H9 (cell line): ENCODE results near the gene GCC2. TPM values are rescaled to one million over a fixed set of nuclear protein-coding genes. Genes with fewer than 3 reads are reported as not detected.

ENCODE experiments used
- DNase-seq: peaks from one replicate; pipeline ENCODE4 v3.0.0-alpha.2; 2017
- H2AFZ ChIP-seq: one replicate; pipeline ENCODE4 v1.6.1; 2013; ENCODE audit warnings: mild to moderate bottlenecking, low read length, control low read depth, moderate library complexity
- H2AK5ac ChIP-seq: 2 replicates; pipeline ENCODE4 v1.6.1; 2013; ENCODE audit warnings: low read length, control low read depth, mixed read lengths; ENCODE audit not compliant: insufficient read length
- H2BK120ac ChIP-seq: one replicate; pipeline ENCODE4 v1.6.1; 2013; ENCODE audit warnings: low read depth, mild to moderate bottlenecking, low read length, control low read depth, inconsistent platforms; ENCODE audit not compliant: poor library complexity, severe bottlenecking
- H2BK12ac ChIP-seq: 2 replicates; pipeline ENCODE4 v1.6.1; 2013; ENCODE audit warnings: low read length, control low read depth, mixed read lengths, low read depth; ENCODE audit not compliant: insufficient read length
- H2BK15ac ChIP-seq: 2 replicates; pipeline ENCODE4 v1.6.1; 2013; ENCODE audit warnings: low read depth, low read length, control low read depth
- H2BK20ac ChIP-seq: one replicate; pipeline ENCODE4 v1.6.1; 2013; ENCODE audit warnings: low read depth, mild to moderate bottlenecking, low read length, control low read depth, inconsistent platforms; ENCODE audit not compliant: poor library complexity, severe bottlenecking
- H2BK5ac ChIP-seq: 2 replicates; pipeline ENCODE4 v1.6.1; 2013; ENCODE audit warnings: low read length, control low read depth, mixed read lengths; ENCODE audit not compliant: insufficient read length
- H3K14ac ChIP-seq: 2 replicates; pipeline ENCODE4 v1.6.1; 2013; ENCODE audit warnings: low read length, control low read depth; ENCODE audit not compliant: insufficient read depth
- H3K18ac ChIP-seq: 2 replicates; pipeline ENCODE4 v1.6.1; 2013; ENCODE audit warnings: low read depth, mild to moderate bottlenecking, mixed read lengths, low read length, control low read depth; ENCODE audit not compliant: insufficient read length
- H3K23ac ChIP-seq: 2 replicates; pipeline ENCODE4 v1.6.1; 2013; ENCODE audit warnings: low read length, control low read depth, mixed read lengths, low read depth; ENCODE audit not compliant: insufficient read length
- H3K23me2 ChIP-seq: 2 replicates; pipeline ENCODE4 v1.6.1; 2013; ENCODE audit warnings: low read depth, mild to moderate bottlenecking, mixed read lengths, low read length, control low read depth; ENCODE audit not compliant: insufficient read length, poor library complexity, severe bottlenecking
- H3K27ac ChIP-seq: 2 replicates; pipeline ENCODE4 v1.5.1; 2013; ENCODE audit warnings: low read length, control low read depth, mixed read lengths, low read depth; ENCODE audit not compliant: insufficient read length
- H3K27me3 ChIP-seq: 2 replicates; pipeline ENCODE4 v1.6.1; 2013; ENCODE audit warnings: low read length, control low read depth, inconsistent platforms; ENCODE audit not compliant: insufficient read depth
- H3K4ac ChIP-seq: 2 replicates; pipeline ENCODE4 v1.6.1; 2013; ENCODE audit warnings: low read depth, mild to moderate bottlenecking, control low read depth, inconsistent platforms, low read length, moderate library complexity
- H3K4me1 ChIP-seq: 2 replicates; pipeline ENCODE4 v1.6.1; 2013; ENCODE audit warnings: low read length, control low read depth, inconsistent platforms; ENCODE audit not compliant: insufficient read depth
- H3K4me2 ChIP-seq: 2 replicates; pipeline ENCODE4 v1.6.1; 2013; ENCODE audit warnings: low read length, control low read depth, mixed read lengths; ENCODE audit not compliant: insufficient read length, insufficient read depth
- H3K56ac ChIP-seq: 2 replicates; pipeline ENCODE4 v1.6.1; 2013; ENCODE audit warnings: low read depth, mild to moderate bottlenecking, mixed read lengths, low read length, control low read depth; ENCODE audit not compliant: insufficient read length
- H3K79me1 ChIP-seq: 2 replicates; pipeline ENCODE4 v1.6.1; 2013; ENCODE audit warnings: low read depth, mild to moderate bottlenecking, moderate library complexity, low read length, control low read depth, inconsistent platforms; ENCODE audit not compliant: insufficient read depth, poor library complexity, severe bottlenecking
- H3K79me2 ChIP-seq: 2 replicates; pipeline ENCODE4 v1.6.1; 2013; ENCODE audit warnings: low read length, control low read depth, inconsistent platforms; ENCODE audit not compliant: insufficient read depth
- H3K9ac ChIP-seq: 2 replicates; pipeline ENCODE4 v1.6.1; 2013; ENCODE audit warnings: low read length, control low read depth, mixed read lengths; ENCODE audit not compliant: insufficient read length; ENCODE audit errors: extremely low read depth
- H3K9me3 ChIP-seq: one replicate; pipeline ENCODE4 v1.6.1; 2013; ENCODE audit warnings: low read depth, low read length, inconsistent platforms; ENCODE audit not compliant: control insufficient read depth
- H3T11ph ChIP-seq: one replicate; pipeline ENCODE4 v1.6.1; 2013; ENCODE audit warnings: mild to moderate bottlenecking, low read length, control low read depth, inconsistent platforms
- H4K20me1 ChIP-seq: one replicate; pipeline ENCODE4 v1.6.1; 2013; ENCODE audit not compliant: control insufficient read depth, insufficient read length, insufficient read depth
- H4K5ac ChIP-seq: 2 replicates; pipeline ENCODE4 v1.6.1; 2013; ENCODE audit warnings: low read depth, mild to moderate bottlenecking, mixed read lengths, low read length, control low read depth; ENCODE audit not compliant: insufficient read length
- H4K8ac ChIP-seq: replicated peaks from 2 replicates; pipeline ENCODE4 v1.6.1; 2013; ENCODE audit warnings: low read length, control low read depth, mixed read lengths, low read depth; ENCODE audit not compliant: insufficient read length
- H4K91ac ChIP-seq: 2 replicates; pipeline ENCODE4 v1.6.1; 2013; ENCODE audit warnings: low read depth, mild to moderate bottlenecking, moderate library complexity, mixed read lengths, low read length, control low read depth; ENCODE audit not compliant: insufficient read length
- H3K27ac Mint-ChIP-seq, 3 experiments: 2 replicates in 2 of 3; 3 replicates in 1 of 3; pipeline ENCODE4 v1.8.0; 2020 to 2021; ENCODE audit warnings: mixed read lengths in 3 of 3, mild to moderate bottlenecking in 1 of 3, moderate library complexity in 1 of 3
- H3K27me3 Mint-ChIP-seq: 2 replicates; pipeline ENCODE4 v1.8.0; 2021; ENCODE audit warnings: low read depth, mild to moderate bottlenecking, moderate library complexity, mixed read lengths
- H3K36me3 Mint-ChIP-seq, 3 experiments: 2 replicates in 2 of 3; 3 replicates in 1 of 3; pipeline ENCODE4 v1.8.0; 2020 to 2021; ENCODE audit warnings: low read depth in 3 of 3, mixed read lengths in 3 of 3; ENCODE audit not compliant: insufficient read depth in 1 of 3
- H3K4me1 Mint-ChIP-seq, 2 experiments: 2 replicates each; pipeline ENCODE4 v1.8.0; 2020; ENCODE audit warnings: mixed read lengths in 2 of 2
- H3K4me3 Mint-ChIP-seq, 2 experiments: 2 replicates in 1 of 2; 3 replicates in 1 of 2; pipeline ENCODE4 v1.8.0; 2020 to 2021; ENCODE audit warnings: mild to moderate bottlenecking in 2 of 2, mixed read lengths in 2 of 2, moderate library complexity in 1 of 2
- H3K9me3 Mint-ChIP-seq, 2 experiments: 2 replicates in 1 of 2; 3 replicates in 1 of 2; pipeline ENCODE4 v1.8.0; 2020; ENCODE audit warnings: mild to moderate bottlenecking in 2 of 2, mixed read lengths in 2 of 2, moderate library complexity in 1 of 2
- WGBS: extraction: QIAGEN DNeasy Blood & Tissue Kit; methylation state at CpG from one replicate; pipeline ENCODE4 v1.1.7; 2013; ENCODE audit warnings: missing lambda C conversion rate, low lambda C conversion rate, mixed read lengths; ENCODE audit not compliant: insufficient read length; ENCODE audit errors: extremely low coverage; 5-methylcytosine and 5-hydroxymethylcytosine counted together
- total RNA-seq: library from RNA; stranded (reverse); gene quantifications from 2 replicates; pipeline ENCODE4 v1.2.1, GENCODE V29; 2021
- TF ChIP-seq, protein P1 (sequence below): fragments of 200-600 bp; sonication (generic); conservative IDR thresholded peaks from 3 replicates; pipeline ENCODE4 v1.8.0; 2021; ENCODE audit warnings: antibody characterized with exemption, mild to moderate bottlenecking

The GCC2 gene
- total RNA-seq, 1 experiment from 2014 or later: 53.3 TPM

DNA sequence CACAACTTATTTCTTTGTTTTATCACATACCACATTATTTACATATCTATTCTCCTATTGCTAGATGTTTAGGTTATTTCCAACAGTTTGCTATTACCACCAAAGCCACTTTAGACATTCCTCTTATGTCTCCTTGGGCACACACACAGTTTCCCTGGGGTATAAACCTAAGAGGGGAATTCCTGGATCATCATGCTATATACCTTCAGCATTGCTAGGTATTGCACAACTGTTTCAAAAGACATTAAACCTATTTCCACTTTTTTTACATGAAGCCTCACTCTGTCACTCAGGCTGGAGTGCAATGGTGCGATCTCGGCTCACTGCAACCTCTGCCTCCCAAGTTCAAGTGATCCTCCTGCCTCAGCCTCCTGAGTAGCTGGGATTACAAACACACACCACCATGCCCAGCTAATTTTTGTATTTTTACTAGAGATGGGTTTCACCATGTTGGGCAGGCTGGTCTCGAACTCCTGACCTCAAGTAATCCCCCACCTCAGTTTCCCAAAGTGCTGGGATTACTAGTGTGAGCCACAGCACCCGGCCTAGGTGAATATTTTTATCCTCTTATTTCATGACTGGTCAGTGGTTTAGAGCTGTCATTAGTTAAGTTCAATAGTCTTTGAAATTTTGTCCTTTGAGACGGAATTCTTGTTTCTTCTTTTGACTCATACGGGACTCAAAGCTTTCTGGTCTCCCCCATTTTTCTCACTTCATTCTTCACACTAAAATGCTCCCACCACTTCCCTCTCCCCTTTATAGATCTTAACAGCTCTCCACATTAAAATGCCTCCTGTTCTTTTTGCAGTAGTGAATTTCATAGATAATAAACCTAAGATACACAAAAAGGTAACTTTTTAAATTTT is 40.9 kb upstream of the GCC2 start:
- no peak overlapping the region for H3K4ac ChIP-seq
- H3K4me1 ChIP-seq: no peaks in the 10 kb centered on the region; the same call in 1 of the 2 replicates
- no peak overlapping the region for H4K5ac ChIP-seq
- TF ChIP-seq, protein P1, sequence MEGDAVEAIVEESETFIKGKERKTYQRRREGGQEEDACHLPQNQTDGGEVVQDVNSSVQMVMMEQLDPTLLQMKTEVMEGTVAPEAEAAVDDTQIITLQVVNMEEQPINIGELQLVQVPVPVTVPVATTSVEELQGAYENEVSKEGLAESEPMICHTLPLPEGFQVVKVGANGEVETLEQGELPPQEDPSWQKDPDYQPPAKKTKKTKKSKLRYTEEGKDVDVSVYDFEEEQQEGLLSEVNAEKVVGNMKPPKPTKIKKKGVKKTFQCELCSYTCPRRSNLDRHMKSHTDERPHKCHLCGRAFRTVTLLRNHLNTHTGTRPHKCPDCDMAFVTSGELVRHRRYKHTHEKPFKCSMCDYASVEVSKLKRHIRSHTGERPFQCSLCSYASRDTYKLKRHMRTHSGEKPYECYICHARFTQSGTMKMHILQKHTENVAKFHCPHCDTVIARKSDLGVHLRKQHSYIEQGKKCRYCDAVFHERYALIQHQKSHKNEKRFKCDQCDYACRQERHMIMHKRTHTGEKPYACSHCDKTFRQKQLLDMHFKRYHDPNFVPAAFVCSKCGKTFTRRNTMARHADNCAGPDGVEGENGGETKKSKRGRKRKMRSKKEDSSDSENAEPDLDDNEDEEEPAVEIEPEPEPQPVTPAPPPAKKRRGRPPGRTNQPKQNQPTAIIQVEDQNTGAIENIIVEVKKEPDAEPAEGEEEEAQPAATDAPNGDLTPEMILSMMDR: no peak
- no peak overlapping the region for H3K27ac ChIP-seq
- no peak overlapping the region for H3K18ac ChIP-seq
- no peak overlapping the region for H2AK5ac ChIP-seq
- H2BK20ac ChIP-seq: no peak overlapping the region
- Mint-ChIP-seq H3K9me3 (peaks cover 15 to 26% of the 10 kb centered on the region in 2 experiments), H3K27ac (no peak overlapping the region), H3K27me3 (no peaks in the 10 kb centered on the region), H3K36me3 (peaks cover 17 to 25% (median 24%) of the 10 kb centered on the region in 3 experiments), H3K4me3 (no peak overlapping the region), H3K4me1 (peaks cover 9 to 14% of the 10 kb centered on the region in 2 experiments)
- H2BK5ac ChIP-seq: no peak overlapping the region
- H2BK120ac ChIP-seq: no peak overlapping the region
- no peaks in the 10 kb centered on the region for H4K20me1 ChIP-seq
- H4K8ac ChIP-seq: no peak overlapping the region
- no peaks in the 10 kb centered on the region for H3K79me2 ChIP-seq
- H3K9ac ChIP-seq: no peak overlapping the region
- no peak overlapping the region for H2BK12ac ChIP-seq
- H3K79me1 ChIP-seq: no peaks in the 10 kb centered on the region
- H3K23ac ChIP-seq: no peak overlapping the region
- no peak overlapping the region for H3K4me2 ChIP-seq
- no CpG with 5 or more reads among the region's 6 CpGs for WGBS
- no peak overlapping the region for H2AFZ ChIP-seq
- H3K9me3 ChIP-seq: peaks cover 4% of the 10 kb centered on the region
- no peak overlapping the region for H4K91ac ChIP-seq
- H3K27me3 ChIP-seq: no peaks in the 10 kb centered on the region
- H3K23me2 ChIP-seq: no peaks in the 10 kb centered on the region
- H3K14ac ChIP-seq: no peak overlapping the region
- no peak overlapping the region for H2BK15ac ChIP-seq
- H3K56ac ChIP-seq: no peak overlapping the region
- no peak overlapping the region for H3T11ph ChIP-seq
- DNase-seq: no peak
